ENCODE measurements around the gene CFAP90.

Gene CFAP90

GRCh38 chr5:7868427-7868772 lies 17.5 kb upstream of the CFAP90 start:
- no peak for DNase-seq (ENCODE audit: low spot score)

- no peak for DNase-seq (ENCODE audit: low spot score)
Observed at GRCh38 chr5:7867260-7867659, 16.3 kb upstream of the CFAP90 start.

GRCh38 chr5:7866196-7866595 lies 15.3 kb upstream of the CFAP90 start:
- no peak for DNase-seq (ENCODE audit: low spot score)

GRCh38 chr5:7857926-7858632 lies 7.1 kb upstream of the CFAP90 start:
- no peak for DNase-seq (ENCODE audit: low spot score)

- no peak for DNase-seq (ENCODE audit: low spot score)
Observed at GRCh38 chr5:7857361-7857760, 6.4 kb upstream of the CFAP90 start.

- peak; percentile 59 for DNase-seq (ENCODE audit: low spot score)
Observed at GRCh38 chr5:7856855-7857254, 5.9 kb upstream of the CFAP90 start.

GRCh38 chr5:7855611-7856010 lies 4.7 kb upstream of the CFAP90 start:
- DNase-seq (ENCODE audit: low spot score): no peak

- no peak for DNase-seq (ENCODE audit: low spot score)
Observed at GRCh38 chr5:7852988-7853387, 2.1 kb upstream of the CFAP90 start.

- no peak for DNase-seq (ENCODE audit: low spot score)
Observed at GRCh38 chr5:7852542-7852941, 1.6 kb upstream of the CFAP90 start.

GRCh38 chr5:7851617-7852289 lies 820 bp upstream of the CFAP90 start:
- no peak for DNase-seq (ENCODE audit: low spot score)

- no peak for DNase-seq (ENCODE audit: low spot score)
Observed at GRCh38 chr5:7851240-7851592, 283 bp upstream of the CFAP90 start.

GRCh38 chr5:7849681-7850394 lies 1.1 kb downstream of the CFAP90 start:
- DNase-seq (ENCODE audit: low spot score): peak; percentile 60

GRCh38 chr5:7848296-7848695 lies 2.6 kb downstream of the CFAP90 start:
- DNase-seq (ENCODE audit: low spot score): no peak

GRCh38 chr5:7846327-7846726 lies 4.6 kb downstream of the CFAP90 start:
- DNase-seq (ENCODE audit: low spot score): no peak

GRCh38 chr5:7845557-7845956 lies 5.4 kb downstream of the CFAP90 start:
- no peak for DNase-seq (ENCODE audit: low spot score)

- DNase-seq (ENCODE audit: low spot score): no peak
Observed at GRCh38 chr5:7844901-7845300, 6.0 kb downstream of the CFAP90 start.

GRCh38 chr5:7842531-7842930 lies 8.4 kb downstream of the CFAP90 start:
- DNase-seq (ENCODE audit: low spot score): no peak

- DNase-seq (ENCODE audit: low spot score): no peak
Observed at GRCh38 chr5:7837403-7837802, 13.5 kb downstream of the CFAP90 start.

GRCh38 chr5:7834982-7835381 lies 16.0 kb downstream of the CFAP90 start:
- no peak for DNase-seq (ENCODE audit: low spot score)

- no peak for DNase-seq (ENCODE audit: low spot score)
Observed at GRCh38 chr5:7828269-7828668, 22.7 kb downstream of the CFAP90 start.

GRCh38 chr5:7827610-7828009 lies 23.3 kb downstream of the CFAP90 start:
- no peak for DNase-seq (ENCODE audit: low spot score)

GRCh38 chr5:7825630-7826029 lies 25.3 kb downstream of the CFAP90 start:
- DNase-seq (ENCODE audit: low spot score): no peak

GRCh38 chr5:7824995-7825394 lies 25.9 kb downstream of the CFAP90 start:
- DNase-seq (ENCODE audit: low spot score): no peak

Data from D341Med (cell line).